DMS 273 (cell line): ENCODE measurements around the gene PLCB3.
A peak's percentile ranks its signal among the peaks of the same experiment; 100 is the strongest.
"Not testable (repeated sequence)": the region's sequence is repeated elsewhere in the genome, so short reads cannot be mapped to it uniquely, and the experiment has no call there.

Experiments
- DNase-seq: peaks from one replicate; lab custom pipeline; 2025; ENCODE audit not compliant: unreplicated experiment; lab: John Stamatoyannopoulos, UW

PLCB3 gene

GRCh38 chr11:64235437-64236161, 15.7 kb upstream of the PLCB3 start:
- DNase-seq, result no peak

DNA sequence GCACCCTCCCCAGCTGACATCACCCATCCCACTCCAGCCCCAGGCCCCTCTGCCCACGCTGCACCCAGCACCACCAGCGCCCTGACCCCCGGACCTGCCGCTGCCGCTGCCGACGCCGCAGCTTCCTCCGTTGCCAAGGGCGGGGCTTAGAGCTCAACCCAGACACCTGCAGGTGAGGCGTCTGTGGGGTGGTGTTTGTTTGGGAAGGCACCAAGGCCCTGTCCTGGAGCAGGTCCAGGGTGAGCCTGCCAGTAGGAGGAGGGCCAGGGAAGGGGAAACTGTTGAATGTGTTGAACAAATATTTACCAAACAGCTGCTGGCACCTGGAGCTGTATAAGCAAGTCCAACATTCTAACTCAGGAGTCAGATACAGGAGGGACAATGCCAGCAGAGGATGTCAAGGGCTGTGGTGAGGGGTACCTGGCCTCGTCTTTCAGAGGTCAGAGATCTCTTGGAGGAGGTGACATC, 13.8 kb upstream of the PLCB3 start:
- DNase-seq, result no peak

- DNase-seq, result no peak
These were observed 13.3 kb upstream of the PLCB3 start for GRCh38 chr11:64238076-64238475.

GRCh38 chr11:64238999-64239398, 12.3 kb upstream of the PLCB3 start:
- DNase-seq, result no peak

- DNase-seq, result no peak
These were observed 11.5 kb upstream of the PLCB3 start for GRCh38 chr11:64239662-64240434.

GRCh38 chr11:64240435-64241240, 10.7 kb upstream of the PLCB3 start, which contains the start of gene FKBP2:
FKBP2 (plus strand) TSS chr11:64241095; CDS start chr11:64242388, 1,293 bp downstream.
- peak; percentile 97 for DNase-seq

GRCh38 chr11:64241241-64241490, 10.2 kb upstream of the PLCB3 start:
- peak; percentile 97 for DNase-seq

GRCh38 chr11:64241491-64242374, 9.6 kb upstream of the PLCB3 start:
- peak; percentile 56 for DNase-seq

- no peak for DNase-seq
These were observed 8.0 kb upstream of the PLCB3 start for GRCh38 chr11:64243236-64243854.

DNA sequence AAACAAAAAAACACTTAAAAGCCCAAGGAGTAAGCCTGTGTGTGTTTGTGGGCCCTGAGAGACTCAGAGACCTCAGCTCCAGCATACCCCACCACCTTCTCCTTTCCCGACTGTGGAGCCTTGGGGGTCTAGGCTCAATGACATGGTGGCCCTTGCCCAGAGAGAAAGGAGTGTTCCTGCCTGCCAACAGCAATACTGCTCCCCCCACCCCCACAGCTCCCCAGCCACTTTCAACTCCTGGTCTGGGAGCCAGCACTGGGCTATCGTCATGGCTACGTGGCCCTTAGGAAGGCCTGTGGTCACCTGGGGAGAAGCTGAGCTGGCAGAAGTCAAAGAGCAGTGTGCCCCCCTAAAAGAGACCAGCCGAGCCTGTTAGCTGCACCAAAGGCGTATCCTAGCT, 7.2 kb upstream of the PLCB3 start:
- no peak for DNase-seq

DNA sequence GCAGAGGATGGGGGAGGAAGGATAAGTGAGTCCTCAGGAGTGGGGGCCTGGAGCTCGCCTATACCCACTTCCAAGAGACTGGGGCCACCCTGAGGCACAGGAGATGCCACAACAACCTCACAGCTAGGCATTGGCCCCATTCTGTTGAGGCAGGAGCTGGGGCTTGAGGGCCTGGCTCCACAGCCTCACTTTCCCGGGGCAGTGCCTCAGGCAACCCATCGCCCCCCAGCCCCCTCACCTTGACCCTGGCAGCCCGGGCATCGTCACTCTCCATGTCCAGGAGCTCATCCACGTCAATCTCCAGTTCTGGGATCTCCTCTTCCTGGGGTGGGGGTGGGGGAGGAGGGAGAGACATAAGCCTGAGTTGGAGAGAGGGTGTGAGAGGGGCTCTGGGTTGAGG, 6.4 kb upstream of the PLCB3 start:
- no peak for DNase-seq

- peak; percentile 66 for DNase-seq
These were observed 5.9 kb upstream of the PLCB3 start for GRCh38 chr11:64245401-64245796.

DNA sequence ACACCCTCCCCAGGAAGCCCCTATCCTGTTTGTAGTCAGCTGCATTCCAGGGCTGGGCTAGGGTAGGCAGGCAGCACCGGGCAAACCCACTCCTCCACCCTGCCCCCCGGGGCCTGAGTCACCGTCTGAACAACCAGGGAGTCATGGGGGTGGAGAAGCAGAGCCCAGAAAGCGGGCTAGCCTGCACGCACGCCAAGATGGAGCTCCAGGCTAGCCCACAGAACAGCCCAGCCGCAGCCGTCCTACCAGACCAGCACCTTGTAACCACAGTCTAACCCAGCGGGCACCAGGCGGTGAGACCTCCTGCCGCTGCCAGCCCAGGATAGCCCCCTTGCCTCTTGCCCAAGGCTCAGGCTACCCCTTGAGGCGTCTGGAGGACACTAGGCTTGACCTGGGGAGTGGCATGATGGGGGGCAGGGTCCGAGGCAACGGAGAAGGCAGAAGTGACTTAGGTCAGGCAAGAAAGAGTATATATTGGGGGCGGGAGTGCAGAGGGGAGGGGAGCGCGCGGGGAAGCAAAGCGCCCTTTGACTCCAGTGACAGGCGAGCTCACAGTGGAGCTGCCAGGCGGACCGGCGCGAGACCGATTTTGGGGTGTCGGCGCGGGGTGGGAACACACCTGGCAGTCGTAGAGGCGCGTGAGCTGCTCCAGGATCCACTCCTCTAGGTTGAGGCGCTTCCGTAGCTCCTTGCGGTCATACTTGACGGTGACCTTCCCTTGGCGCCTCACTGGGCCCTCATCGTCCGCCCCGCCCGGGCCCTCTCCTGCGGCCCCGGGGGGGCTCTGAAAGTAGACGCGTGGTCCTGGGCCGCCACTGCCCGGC, 5.3 kb upstream of the PLCB3 start:
- peak; percentile 78 for DNase-seq

- DNase-seq, result not testable (repeated sequence)
These were observed 4.8 kb upstream of the PLCB3 start for GRCh38 chr11:64246621-64246870.

- peak; percentile 94 for DNase-seq
These were observed 4.2 kb upstream of the PLCB3 start, which contains the start of gene PPP1R14B for GRCh38 chr11:64246871-64247728. PPP1R14B (minus strand) TSS chr11:64246943; CDS start chr11:64246673, 270 bp downstream.

DNA sequence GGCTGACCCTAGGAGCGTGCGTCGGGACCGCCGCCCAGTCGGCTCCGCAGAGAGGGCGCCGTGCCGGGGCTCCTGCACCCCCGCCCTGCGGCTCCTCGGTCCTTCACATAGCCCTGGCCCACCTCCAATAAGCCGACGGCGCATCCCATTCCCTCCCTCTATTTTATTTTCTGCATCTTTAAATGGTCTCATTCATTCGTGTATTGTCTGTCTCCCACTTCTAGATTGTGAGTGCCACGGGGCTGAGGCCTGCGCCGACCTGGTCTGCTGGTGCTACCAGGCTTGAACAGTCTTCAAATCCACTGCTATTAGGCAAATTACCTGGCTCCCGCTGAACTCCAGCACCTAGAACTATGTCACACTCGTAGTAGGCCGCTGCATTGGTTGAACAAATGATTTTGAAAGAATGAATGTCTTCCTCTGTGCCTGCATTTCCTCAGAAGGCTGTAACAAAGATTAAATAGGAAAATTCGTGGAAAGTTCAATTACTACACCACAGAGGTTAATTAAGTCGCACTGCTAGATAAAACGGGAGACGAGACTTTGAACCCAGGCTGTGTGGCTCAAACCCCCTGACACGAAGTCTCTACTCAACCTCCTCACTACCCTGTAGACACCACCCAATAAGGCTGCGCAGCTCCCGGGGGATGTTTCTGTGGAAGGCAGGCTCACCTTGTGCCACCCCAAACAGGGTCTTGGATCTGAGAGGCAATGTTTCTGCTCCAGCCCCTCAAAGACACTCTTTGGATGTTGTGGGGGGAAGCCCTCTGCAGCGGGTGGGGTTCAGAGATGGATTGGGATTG, 3.4 kb upstream of the PLCB3 start:
- DNase-seq, result no peak

GRCh38 chr11:64248578-64248977, 2.8 kb upstream of the PLCB3 start:
- no peak for DNase-seq

DNA sequence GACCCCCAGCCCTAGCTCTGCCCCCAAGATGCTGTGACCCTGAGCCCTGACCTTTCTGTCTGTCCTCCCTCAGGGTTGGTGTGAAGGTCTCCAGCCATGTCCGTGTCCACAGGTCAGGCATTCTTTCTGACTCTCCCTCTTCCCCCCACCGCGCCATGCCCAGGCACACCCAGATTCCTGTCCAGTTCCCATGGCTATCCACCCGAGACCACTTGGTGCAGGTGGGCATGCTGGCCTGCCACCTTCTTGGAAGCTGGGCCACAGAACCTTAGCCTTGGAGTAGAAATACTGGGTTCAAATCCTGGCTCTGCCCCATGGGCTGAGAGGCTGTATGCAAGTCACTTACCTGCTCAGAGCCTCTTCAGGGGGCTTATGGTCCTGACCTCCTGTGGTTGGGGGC, 2.3 kb upstream of the PLCB3 start:
- no peak for DNase-seq
